IMR-90 (cell line): ENCODE measurements around the gene ZBTB22. TPM values are rescaled to one million over a fixed set of nuclear protein-coding genes. Genes with fewer than 3 reads are reported as not detected.

Source experiments
- ATAC-seq: fragments of 200-7000 bp; cut with Tn5 transposase; 2 replicates; pipeline ENCODE4 v1.9.1; 2020; ENCODE audit warnings: low read depth, mild to moderate bottlenecking, moderate library complexity
- BruUV-seq: library from RNA; stranded (reverse); fragments of 400-500 nt; replicated peaks from 2 replicates; lab custom pipeline; 2021; lab: Mats Ljungman, UMichigan
- CTCF ChIA-PET: fragments of 300-600 bp; formaldehyde crosslinking; extraction: SDS; loops from one replicate; lab custom pipeline; 2021; ENCODE audit warnings: antibody characterized with exemption; lab: Yijun Ruan, JAX
- POLR2A ChIA-PET: fragments of 300-600 bp; sonication (Branson Sonifier 250); formaldehyde crosslinking; loops from one replicate; lab custom pipeline; 2022; ENCODE audit warnings: antibody characterized with exemption; ENCODE audit not compliant: unreplicated experiment; lab: Charles Lee
- DNase-seq: peaks from one replicate; pipeline ENCODE4 v3.0.0; 2013
- H2AFZ ChIP-seq: replicated peaks from 2 replicates; pipeline ENCODE3; 2013; ENCODE audit warnings: low read length, mild to moderate bottlenecking; ENCODE audit not compliant: poor library complexity
- H2AK5ac ChIP-seq: 2 replicates; pipeline ENCODE4 v1.6.1; 2013; ENCODE audit warnings: low read depth, low read length, inconsistent platforms
- H2AK9ac ChIP-seq: replicated peaks from 2 replicates; pipeline ENCODE3; 2013; ENCODE audit warnings: mild to moderate bottlenecking, low read depth, low read length, moderate library complexity; ENCODE audit not compliant: poor library complexity
- H2BK120ac ChIP-seq: 2 replicates; pipeline ENCODE4 v1.6.1; 2013; ENCODE audit warnings: low read depth, low read length, inconsistent platforms
- H2BK15ac ChIP-seq: 3 replicates; pipeline ENCODE4 v1.6.1; 2013; ENCODE audit warnings: low read depth, low read length, inconsistent platforms
- H2BK20ac ChIP-seq: 2 replicates; pipeline ENCODE4 v1.6.1; 2013; ENCODE audit warnings: low read depth, mild to moderate bottlenecking, inconsistent platforms, low read length, moderate library complexity
- H2BK5ac ChIP-seq: 2 replicates; pipeline ENCODE4 v1.6.1; 2013; ENCODE audit warnings: mild to moderate bottlenecking, low read depth, low read length, inconsistent platforms; ENCODE audit not compliant: poor library complexity, severe bottlenecking
- H3K14ac ChIP-seq: replicated peaks from 2 replicates; pipeline ENCODE4 v1.6.1; 2013; ENCODE audit warnings: low read depth, low read length, inconsistent platforms
- H3K18ac ChIP-seq: 2 replicates; pipeline ENCODE4 v1.6.1; 2013; ENCODE audit warnings: low read depth, low read length, control low read depth
- H3K23ac ChIP-seq: 2 replicates; pipeline ENCODE4 v1.6.1; 2013; ENCODE audit warnings: low read depth, low read length, inconsistent platforms
- H3K27ac ChIP-seq: 2 replicates; pipeline ENCODE4 v1.5.1; 2013; ENCODE audit warnings: mild to moderate bottlenecking, control low read depth, low read length; ENCODE audit not compliant: insufficient read depth
- H3K27me3 ChIP-seq: 2 replicates; pipeline ENCODE4 v1.6.1; 2013; ENCODE audit warnings: low read length; ENCODE audit not compliant: control insufficient read depth, insufficient read depth
- H3K36me3 ChIP-seq: 2 replicates; pipeline ENCODE4 v1.6.1; 2013; ENCODE audit warnings: low read length, mixed read lengths; ENCODE audit not compliant: control insufficient read depth, insufficient read depth
- H3K4ac ChIP-seq: 2 replicates; pipeline ENCODE4 v1.6.1; 2013; ENCODE audit warnings: low read depth, low read length, inconsistent platforms
- H3K4me1 ChIP-seq: 2 replicates; pipeline ENCODE4 v1.6.1; 2013; ENCODE audit warnings: low read length, mixed read lengths; ENCODE audit not compliant: control insufficient read depth, insufficient read depth
- H3K4me2 ChIP-seq: 2 replicates; pipeline ENCODE4 v1.6.1; 2013; ENCODE audit warnings: low read depth, mild to moderate bottlenecking, control low read depth, low read length, moderate library complexity
- H3K4me3 ChIP-seq: 2 replicates; pipeline ENCODE4 v1.5.1; 2013; ENCODE audit warnings: low read depth, mild to moderate bottlenecking, control low read depth, low read length, moderate library complexity; ENCODE audit not compliant: insufficient read depth
- H3K56ac ChIP-seq: 2 replicates; pipeline ENCODE4 v1.6.1; 2013; ENCODE audit warnings: low read length, inconsistent platforms; ENCODE audit not compliant: insufficient read depth; ENCODE audit errors: extremely low read depth
- H3K79me1 ChIP-seq, 2 experiments: 2 replicates each; pipeline ENCODE4 v1.6.1; 2013; ENCODE audit warnings: low read length in 2 of 2, inconsistent platforms in 1 of 2, low read depth in 1 of 2
- H3K9ac ChIP-seq: 2 replicates; pipeline ENCODE4 v1.6.1; 2013; ENCODE audit warnings: low read depth, low read length, control low read depth
- H3K9me1 ChIP-seq: 2 replicates; pipeline ENCODE4 v1.6.1; 2013; ENCODE audit warnings: low read length, inconsistent platforms; ENCODE audit not compliant: insufficient read depth
- H3K9me3 ChIP-seq: 2 replicates; pipeline ENCODE4 v1.6.1; 2013; ENCODE audit warnings: low read length; ENCODE audit not compliant: control insufficient read depth, insufficient read depth
- H4K20me1 ChIP-seq: 2 replicates; pipeline ENCODE4 v1.6.1; 2013; ENCODE audit warnings: low read length, inconsistent platforms; ENCODE audit not compliant: insufficient read depth
- H4K5ac ChIP-seq: 2 replicates; pipeline ENCODE4 v1.6.1; 2013; ENCODE audit warnings: mild to moderate bottlenecking, low read depth, low read length, control low read depth
- H4K8ac ChIP-seq, 2 experiments: 2 replicates each; pipeline ENCODE4 v1.6.1; 2013; ENCODE audit warnings: low read depth in 2 of 2, low read length in 2 of 2, control low read depth in 1 of 2, inconsistent platforms in 1 of 2
- H4K91ac ChIP-seq: 2 replicates; pipeline ENCODE4 v1.6.1; 2013; ENCODE audit warnings: low read depth, low read length, inconsistent platforms; ENCODE audit not compliant: insufficient read depth
- BHLHE40 ChIP-seq: fragments of 150-350 bp; IDR thresholded peaks from 2 replicates; pipeline ENCODE4 v1.6.1; 2016; ENCODE audit warnings: mild to moderate bottlenecking, low read depth, low read length
- CEBPB ChIP-seq: IDR thresholded peaks from 2 replicates; pipeline ENCODE4 v1.6.1; 2012; ENCODE audit warnings: low read depth, low read length, improper control_type of control experiment
- CHD1 ChIP-seq: IDR thresholded peaks from 2 replicates; pipeline ENCODE4 v1.6.1; 2012; ENCODE audit warnings: low read depth, low read length, improper control_type of control experiment
- FOS ChIP-seq: fragments of 150-350 bp; IDR thresholded peaks from 2 replicates; pipeline ENCODE4 v1.6.1; 2016; ENCODE audit warnings: low read depth, low read length
- MAFK ChIP-seq: IDR thresholded peaks from 2 replicates; pipeline ENCODE4 v1.6.1; 2012; ENCODE audit warnings: low read depth, low read length, improper control_type of control experiment
- MAZ ChIP-seq: IDR thresholded peaks from 2 replicates; pipeline ENCODE4 v1.6.1; 2012; ENCODE audit warnings: low read depth, mild to moderate bottlenecking, low read length, improper control_type of control experiment, moderate library complexity, borderline replicate concordance
- MXI1 ChIP-seq: IDR thresholded peaks from 2 replicates; pipeline ENCODE4 v1.6.1; 2012; ENCODE audit warnings: low read depth, mild to moderate bottlenecking, low read length, moderate library complexity, borderline replicate concordance
- NFE2L2 ChIP-seq: fragments of 150-350 bp; IDR thresholded peaks from 2 replicates; pipeline ENCODE4 v1.6.1; 2016; ENCODE audit warnings: low read depth, mild to moderate bottlenecking, low read length
- POLR2A ChIP-seq: IDR thresholded peaks from 2 replicates; pipeline ENCODE4 v1.6.1; 2012; ENCODE audit warnings: mild to moderate bottlenecking, low read depth, low read length
- RFX5 ChIP-seq: IDR thresholded peaks from 2 replicates; pipeline ENCODE4 v1.8.0; 2012; ENCODE audit warnings: low read depth, mild to moderate bottlenecking, low read length, moderate library complexity
- SMC3 ChIP-seq: fragments of 150-350 bp; IDR thresholded peaks from 2 replicates; pipeline ENCODE4 v1.6.1; 2016; ENCODE audit warnings: low read depth, mild to moderate bottlenecking, antibody characterized with exemption, low read length, moderate library complexity
- WGBS, 2 experiments: methylation state at CpG; one replicate each; pipeline versions ENCODE4 v1.1.5 to v1.1.7; 2013; ENCODE audit warnings: missing lambda C conversion rate in 2 of 2; ENCODE audit not compliant: insufficient read length in 1 of 2; ENCODE audit errors: extremely low coverage in 2 of 2; 5-methylcytosine and 5-hydroxymethylcytosine counted together
- dilution Hi-C: fragments of 300-500 bp; cut with HindIII; formaldehyde crosslinking; loops from one replicate; pipeline ENCODE4 v1.14.3; 2018; ENCODE audit warnings: low sequenced_read_pairs; ENCODE audit not compliant: unreplicated experiment
- in situ Hi-C: fragments of 300-500 bp; cut with MboI; formaldehyde crosslinking; loops from 3 replicates; pipeline ENCODE4 v1.14.3; 2019; ENCODE audit warnings: low sequenced_read_pairs, inconsistent platforms, mixed read lengths
- intact Hi-C: fragments of 100-400 bp; cut with micrococcal nuclease; formaldehyde crosslinking; loops from 2 replicates; pipeline ENCODE4 v1.10.0; 2022
- polyA plus RNA-seq, 3 experiments: library from polyadenylated mRNA; depleted of rRNA; stranded (reverse); fragments of >200 nt; gene quantifications; 2 replicates each; pipeline ENCODE4 v1.2.3, GENCODE V29; 2012; ENCODE audit warnings: low replicate concordance in 1 of 3
- total RNA-seq: library from RNA; depleted of rRNA; stranded (reverse); fragments of >200 nt; gene quantifications from 2 replicates; pipeline ENCODE4 v1.2.3, GENCODE V29; 2012
- TF ChIP-seq, protein P1 (sequence below): fragments of 150-350 bp; IDR thresholded peaks from 2 replicates; pipeline ENCODE4 v1.6.1; 2017; ENCODE audit warnings: mild to moderate bottlenecking, antibody characterized with exemption, low read length, low read depth
- TF ChIP-seq, protein P2 (sequence below): fragments of 150-350 bp; IDR thresholded peaks from 2 replicates; pipeline ENCODE4 v1.6.1; 2016; ENCODE audit warnings: low read depth, mild to moderate bottlenecking, low read length, moderate library complexity, borderline replicate concordance
- TF ChIP-seq, protein P3 (sequence below): conservative IDR thresholded peaks from 2 replicates; pipeline ENCODE4 v1.5.1; 2012; ENCODE audit warnings: mild to moderate bottlenecking, low read depth, low read length, improper control_type of control experiment

The ZBTB22 gene
- total and polyA plus RNA-seq, 2 of the 4 experiments (the other 2 are of a cell fraction): 6.8 to 13.0 TPM

DNA sequence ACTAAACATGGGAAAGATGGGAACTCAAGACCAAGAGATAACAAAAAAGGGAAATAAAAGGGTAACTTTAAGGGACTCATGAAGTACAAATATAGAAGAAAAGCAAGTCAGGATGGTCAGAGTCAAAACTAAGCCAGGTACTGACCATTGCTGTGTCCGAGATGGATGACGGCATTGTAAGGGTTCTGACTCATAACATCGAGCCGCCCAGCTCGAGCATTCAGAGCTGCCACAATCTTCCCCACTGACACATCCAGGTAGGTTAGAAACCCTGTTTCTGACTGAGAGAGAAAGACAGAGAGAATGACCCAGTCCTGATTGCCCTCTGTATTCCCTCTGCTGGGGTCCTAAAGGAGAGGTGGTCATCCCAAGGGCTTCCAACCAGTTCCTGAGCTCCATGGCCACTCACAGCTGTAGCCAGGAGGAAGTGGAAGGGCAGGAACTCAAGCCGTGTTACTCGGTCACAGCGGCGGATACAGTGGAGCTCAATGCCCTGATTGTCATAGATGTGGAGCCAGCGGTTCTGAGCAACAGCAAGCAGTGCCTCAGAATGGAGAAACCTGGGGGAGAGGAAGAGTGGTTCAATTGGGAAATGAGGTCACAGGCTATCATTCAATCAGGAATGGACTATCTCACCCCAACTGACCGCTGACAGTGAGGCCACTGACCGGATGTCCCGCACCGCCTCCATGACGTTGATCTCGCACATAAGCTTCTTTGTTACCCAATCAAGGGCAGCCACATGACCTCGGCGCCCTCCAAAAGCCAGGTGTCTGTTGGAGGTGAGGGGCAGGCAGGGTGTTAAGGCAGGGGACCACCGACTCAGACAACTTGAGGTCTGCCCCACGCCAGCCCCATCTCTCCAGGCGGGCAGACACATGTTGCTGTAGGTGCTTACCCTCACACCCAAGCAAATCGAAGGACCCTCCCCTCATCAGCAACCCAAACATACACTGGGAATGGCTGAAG is 30.3 kb downstream of the ZBTB22 start:
- Histone ChIP-seq H3K56ac (no peak overlapping the region), H3K9ac (no peak overlapping the region), H3K4ac (no peak overlapping the region), H4K91ac (no peak overlapping the region), H3K18ac (no peak overlapping the region), H3K4me3 (no peak overlapping the region), H3K4me1 (peaks cover 7% of the 10 kb centered on the region), H3K4me2 (no peak overlapping the region), H4K5ac (no peak overlapping the region), H2AK9ac (no peak overlapping the region), H3K14ac (no peak overlapping the region), H3K23ac (no peak overlapping the region), H3K36me3 (peaks cover 45% of the 10 kb centered on the region), H4K8ac (no peak overlapping the region), H3K9me1 (peaks cover 3% of the 10 kb centered on the region; the same call in 1 of the 2 replicates), H3K79me1 (peaks cover 31 to 57% of the 10 kb centered on the region in 2 experiments), H3K9me3 (no peaks in the 10 kb centered on the region), H2BK120ac (no peak overlapping the region), H2BK5ac (no peak overlapping the region), H3K27ac (no peak overlapping the region), H3K27me3 (no peaks in the 10 kb centered on the region), H2AK5ac (no peak overlapping the region), H4K20me1 (no peaks in the 10 kb centered on the region), H2AFZ (peak overlapping the region; percentile 29), H2BK15ac (no peak overlapping the region), H2BK20ac (no peak overlapping the region)
- POLR2A ChIA-PET: no interaction called here
- no peak for ATAC-seq
- dilution Hi-C loops: no loop called here
- DNase-seq: no peak
- in situ Hi-C loops: no loop called here
- intact Hi-C loops: no loop called here
- WGBS, 2 experiments: no CpG with 5 or more reads among the region's 22 CpGs
- BruUV-seq: no TSS peak
- CTCF ChIA-PET: no interaction called here
- no peak for TF ChIP-seq MXI1
- TF ChIP-seq BHLHE40: no peak
- TF ChIP-seq MAZ: no peak
- TF ChIP-seq SMC3: no peak
- TF ChIP-seq, protein P1, sequence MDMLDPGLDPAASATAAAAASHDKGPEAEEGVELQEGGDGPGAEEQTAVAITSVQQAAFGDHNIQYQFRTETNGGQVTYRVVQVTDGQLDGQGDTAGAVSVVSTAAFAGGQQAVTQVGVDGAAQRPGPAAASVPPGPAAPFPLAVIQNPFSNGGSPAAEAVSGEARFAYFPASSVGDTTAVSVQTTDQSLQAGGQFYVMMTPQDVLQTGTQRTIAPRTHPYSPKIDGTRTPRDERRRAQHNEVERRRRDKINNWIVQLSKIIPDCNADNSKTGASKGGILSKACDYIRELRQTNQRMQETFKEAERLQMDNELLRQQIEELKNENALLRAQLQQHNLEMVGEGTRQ: no peak
- TF ChIP-seq FOS: no peak
- TF ChIP-seq CEBPB: no peak
- no peak for TF ChIP-seq MAFK
- TF ChIP-seq RFX5: no peak
- TF ChIP-seq POLR2A: no peak
- TF ChIP-seq NFE2L2: no peak
- TF ChIP-seq, protein P2, sequence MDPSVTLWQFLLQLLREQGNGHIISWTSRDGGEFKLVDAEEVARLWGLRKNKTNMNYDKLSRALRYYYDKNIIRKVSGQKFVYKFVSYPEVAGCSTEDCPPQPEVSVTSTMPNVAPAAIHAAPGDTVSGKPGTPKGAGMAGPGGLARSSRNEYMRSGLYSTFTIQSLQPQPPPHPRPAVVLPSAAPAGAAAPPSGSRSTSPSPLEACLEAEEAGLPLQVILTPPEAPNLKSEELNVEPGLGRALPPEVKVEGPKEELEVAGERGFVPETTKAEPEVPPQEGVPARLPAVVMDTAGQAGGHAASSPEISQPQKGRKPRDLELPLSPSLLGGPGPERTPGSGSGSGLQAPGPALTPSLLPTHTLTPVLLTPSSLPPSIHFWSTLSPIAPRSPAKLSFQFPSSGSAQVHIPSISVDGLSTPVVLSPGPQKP: no peak
- TF ChIP-seq, protein P3, sequence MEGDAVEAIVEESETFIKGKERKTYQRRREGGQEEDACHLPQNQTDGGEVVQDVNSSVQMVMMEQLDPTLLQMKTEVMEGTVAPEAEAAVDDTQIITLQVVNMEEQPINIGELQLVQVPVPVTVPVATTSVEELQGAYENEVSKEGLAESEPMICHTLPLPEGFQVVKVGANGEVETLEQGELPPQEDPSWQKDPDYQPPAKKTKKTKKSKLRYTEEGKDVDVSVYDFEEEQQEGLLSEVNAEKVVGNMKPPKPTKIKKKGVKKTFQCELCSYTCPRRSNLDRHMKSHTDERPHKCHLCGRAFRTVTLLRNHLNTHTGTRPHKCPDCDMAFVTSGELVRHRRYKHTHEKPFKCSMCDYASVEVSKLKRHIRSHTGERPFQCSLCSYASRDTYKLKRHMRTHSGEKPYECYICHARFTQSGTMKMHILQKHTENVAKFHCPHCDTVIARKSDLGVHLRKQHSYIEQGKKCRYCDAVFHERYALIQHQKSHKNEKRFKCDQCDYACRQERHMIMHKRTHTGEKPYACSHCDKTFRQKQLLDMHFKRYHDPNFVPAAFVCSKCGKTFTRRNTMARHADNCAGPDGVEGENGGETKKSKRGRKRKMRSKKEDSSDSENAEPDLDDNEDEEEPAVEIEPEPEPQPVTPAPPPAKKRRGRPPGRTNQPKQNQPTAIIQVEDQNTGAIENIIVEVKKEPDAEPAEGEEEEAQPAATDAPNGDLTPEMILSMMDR: no peak
- TF ChIP-seq CHD1: no peak
